C4-2B (cell line): ENCODE measurements around the gene ADD3.

Experiments used
- ZFX ChIP-seq: fragments of 450-650 bp; IDR thresholded peaks from 2 replicates; pipeline ENCODE4 v1.6.1; 2017
- TF ChIP-seq, protein P1 (sequence below): fragments of 450-650 bp; conservative IDR thresholded peaks from 2 replicates; pipeline ENCODE4 v1.5.1; 2017; ENCODE audit warnings: mild to moderate bottlenecking

- TF ChIP-seq, protein P1, sequence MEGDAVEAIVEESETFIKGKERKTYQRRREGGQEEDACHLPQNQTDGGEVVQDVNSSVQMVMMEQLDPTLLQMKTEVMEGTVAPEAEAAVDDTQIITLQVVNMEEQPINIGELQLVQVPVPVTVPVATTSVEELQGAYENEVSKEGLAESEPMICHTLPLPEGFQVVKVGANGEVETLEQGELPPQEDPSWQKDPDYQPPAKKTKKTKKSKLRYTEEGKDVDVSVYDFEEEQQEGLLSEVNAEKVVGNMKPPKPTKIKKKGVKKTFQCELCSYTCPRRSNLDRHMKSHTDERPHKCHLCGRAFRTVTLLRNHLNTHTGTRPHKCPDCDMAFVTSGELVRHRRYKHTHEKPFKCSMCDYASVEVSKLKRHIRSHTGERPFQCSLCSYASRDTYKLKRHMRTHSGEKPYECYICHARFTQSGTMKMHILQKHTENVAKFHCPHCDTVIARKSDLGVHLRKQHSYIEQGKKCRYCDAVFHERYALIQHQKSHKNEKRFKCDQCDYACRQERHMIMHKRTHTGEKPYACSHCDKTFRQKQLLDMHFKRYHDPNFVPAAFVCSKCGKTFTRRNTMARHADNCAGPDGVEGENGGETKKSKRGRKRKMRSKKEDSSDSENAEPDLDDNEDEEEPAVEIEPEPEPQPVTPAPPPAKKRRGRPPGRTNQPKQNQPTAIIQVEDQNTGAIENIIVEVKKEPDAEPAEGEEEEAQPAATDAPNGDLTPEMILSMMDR, result no peak
- TF ChIP-seq ZFX, result no peak
Measured at GRCh38 chr10:109968953-109969759, 38.6 kb upstream of the ADD3 start.
